Left lung (tissue), 10 donors: ENCODE measurements around the gene REC8. TPM values are rescaled to one million over a fixed set of nuclear protein-coding genes. Genes with fewer than 3 reads are reported as not detected.

Source experiments
- ATAC-seq: fragments of 200-7000 bp; cut with Tn5 transposase; one replicate; pipeline ENCODE4 v1.9.1; 2020; ENCODE audit warnings: moderate library complexity
- DNase-seq, 4 donors: peaks; one replicate each; pipeline ENCODE4 v3.0.0-alpha.2; 2013 to 2020
- H3K27ac ChIP-seq, 2 donors: fragments of 200-600 bp; sonication (generic) in 1 of 2; one replicate each; pipeline versions ENCODE4 v1.5.0 to v1.8.0; 2020 to 2021
- H3K27me3 ChIP-seq, 2 donors: fragments of 200-600 bp; sonication (generic) in 1 of 2; one replicate each; pipeline versions ENCODE4 v1.5.0 to v1.8.0; 2020 to 2021
- H3K36me3 ChIP-seq, 2 donors: fragments of 200-600 bp; sonication (generic) in 1 of 2; one replicate each; pipeline versions ENCODE4 v1.5.0 to v1.8.0; 2020 to 2021
- H3K4me1 ChIP-seq, 2 donors: fragments of 200-600 bp; one replicate each; pipeline ENCODE4 v1.8.0; 2021
- H3K4me3 ChIP-seq, 2 donors: fragments of 200-600 bp; sonication (generic) in 1 of 2; one replicate each; pipeline versions ENCODE4 v1.5.0 to v1.8.0; 2020 to 2021; ENCODE audit warnings: mild to moderate bottlenecking in 1 of 2
- H3K9me3 ChIP-seq, 2 donors: fragments of 200-600 bp; sonication (generic) in 1 of 2; one replicate each; pipeline versions ENCODE4 v1.5.0 to v1.8.0; 2020 to 2021
- CTCF ChIP-seq, 2 donors: fragments of 200-600 bp; sonication (generic) in 1 of 2; IDR thresholded peaks; one replicate each; pipeline versions ENCODE4 v1.5.0 to v1.8.0; 2021; ENCODE audit warnings: antibody characterized with exemption in 2 of 2
- intact Hi-C, 2 donors: fragments of 100-400 bp; cut with DNase I; formaldehyde crosslinking; loops; one replicate each; pipeline versions ENCODE4 v1.11.2 to v1.14.2; 2022
- microRNA-seq, 2 donors: library from miRNA; unstranded; fragments of <30 nt; microRNA quantifications; one replicate each; pipeline ENCODE4, GENCODE V29; 2019
- polyA plus RNA-seq, 6 donors: library from polyadenylated mRNA; unstranded; fragments of 120-200 nt; gene quantifications; one replicate each; pipeline ENCODE4 v1.2.1, GENCODE V29; 2013; ENCODE audit not compliant: insufficient read length in 6 of 6
- total RNA-seq, 2 donors: library from RNA; stranded (reverse); fragmentation: NEBNext Ultra II Directional; extraction: Animal tissue kit (Norgen Biotek cat#: 25700); gene quantifications; one replicate each; pipeline ENCODE4 v1.2.1, GENCODE V29; 2021
- donor health status: DM: no; HTN: yes; CAD: no.
- donor health status: DM: no; HTN: no; CAD: no.

The REC8 gene
- total and polyA plus RNA-seq, 8 donors, result 27.0 to 66.0 (median 42.0) TPM

GRCh38 chr14:24226473-24226872 is 54.6 kb downstream of the REC8 start:
- Histone ChIP-seq H3K27me3 (no peaks in the 10 kb centered on the region), H3K27ac (no peak overlapping the region), H3K36me3 (peaks cover 0 to 19% of the 10 kb centered on the region in 2 donors), H3K9me3 (no peaks in the 10 kb centered on the region), H3K4me3 (no peak overlapping the region), H3K4me1 (peaks cover 7 to 16% of the 10 kb centered on the region in 2 donors)
- DNase-seq (no peak), ATAC-seq (no peak)
- TF ChIP-seq CTCF (IDR thresholded peaks at IDR 0.05), result no peak
- intact Hi-C loops, result no loop called here

DNA sequence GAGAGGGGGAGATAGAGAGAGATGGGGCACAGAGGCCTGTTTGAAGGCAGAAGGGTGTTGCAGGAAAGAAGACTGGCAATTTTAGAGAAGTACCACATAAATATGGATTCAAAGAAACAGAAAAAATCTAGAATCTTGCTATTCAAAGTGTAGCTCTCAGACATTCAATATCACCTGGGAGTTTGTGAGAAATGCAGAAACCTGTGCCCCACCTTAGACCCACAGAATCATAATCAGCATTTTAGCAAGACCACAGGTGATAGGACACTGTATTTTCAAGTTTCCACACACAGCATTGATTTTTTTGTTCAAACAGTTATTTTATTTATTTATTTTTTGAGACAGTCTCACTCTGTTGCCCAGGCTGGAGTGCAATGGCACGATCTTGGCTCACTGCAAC is 57.0 kb downstream of the REC8 start:
- H3K9me3 ChIP-seq, result no peaks in the 10 kb centered on the region
- H3K4me1 ChIP-seq, result peaks cover 16 to 26% of the 10 kb centered on the region in 2 donors
- intact Hi-C loops, result no loop called here
- DNase-seq (no peak), ATAC-seq (no peak)
- H3K36me3 ChIP-seq, result peaks cover 0 to 19% of the 10 kb centered on the region in 2 donors
- TF ChIP-seq CTCF (IDR thresholded peaks at IDR 0.05), result no peak
- no peaks in the 10 kb centered on the region for H3K27me3 ChIP-seq
- no peak overlapping the region for H3K4me3 ChIP-seq
- H3K27ac ChIP-seq, result no peak overlapping the region

Small RNAs within 50 kb of the gene (microRNA-seq; reads per million reads assigned to microRNA genes)
- 0 to 0.27 reads per million in 2 donors for gene MIR7703

Other genes with a start within 250 kb of the REC8 start
Only the 30 nearest of the 32 such genes appear.
- 10 to 100 TPM; 13.8 to 24.9 TPM for gene DHRS4L2, start 183.2 kb upstream of the REC8 start, total RNA-seq
- gene DHRS4L2, start 183.2 kb upstream of the REC8 start, polyA plus RNA-seq, result 10 to 100 TPM; 26.1 to 32.8 (median 27.3) TPM
- 1 to 10 TPM; 1.0 to 2.3 TPM for gene CARMIL3, start 120.1 kb upstream of the REC8 start, total RNA-seq
- gene CARMIL3, start 120.1 kb upstream of the REC8 start, polyA plus RNA-seq, result 1 to 10 TPM; 1.1 to 2.3 (median 1.4) TPM
- not detected for gene CPNE6, start 100.5 kb upstream of the REC8 start, total RNA-seq
- gene CPNE6, start 100.5 kb upstream of the REC8 start, polyA plus RNA-seq, result under 1 TPM in 1 of 6 donors, not detected in 5; 0.12 TPM
- gene PCK2, start 77.8 kb upstream of the REC8 start, total RNA-seq, result 10 to 100 TPM; 36.5 to 61.3 TPM
- gene PCK2, start 77.8 kb upstream of the REC8 start, polyA plus RNA-seq, result 10 to 100 TPM; 12.9 to 18.9 (median 15.7) TPM
- gene DCAF11, start 57.3 kb upstream of the REC8 start, total RNA-seq, result 10 to 100 TPM; 56.4 to 65.1 TPM
- gene DCAF11, start 57.3 kb upstream of the REC8 start, polyA plus RNA-seq, result 10 to 100 TPM; 60.6 to 76.3 (median 67.6) TPM
- gene NRL, start 57.1 kb upstream of the REC8 start, total RNA-seq, result 1 to 10 TPM; 1.6 to 2.7 TPM
- gene NRL, start 57.1 kb upstream of the REC8 start, polyA plus RNA-seq, result 1 to 10 TPM in 5 of 6 donors, under 1 TPM in 1; 0.97 to 1.8 (median 1.4) TPM
- under 1 TPM; 0.68 to 0.76 TPM for gene FITM1, start 41.4 kb upstream of the REC8 start, total RNA-seq
- 1 to 10 TPM in 4 of 6 donors, under 1 TPM in 2; 0.77 to 1.5 (median 1.0) TPM for gene FITM1, start 41.4 kb upstream of the REC8 start, polyA plus RNA-seq
- 100 to 1,000 TPM; 190 to 203 TPM for gene PSME1, start 35.9 kb upstream of the REC8 start, total RNA-seq
- gene PSME1, start 35.9 kb upstream of the REC8 start, polyA plus RNA-seq, result 100 to 1,000 TPM; 189 to 236 (median 221) TPM
- gene EMC9, start 30.5 kb upstream of the REC8 start, total RNA-seq, result 10 to 100 TPM; 16.2 to 18.1 TPM
- 10 to 100 TPM; 13.5 to 24.3 (median 23.0) TPM for gene EMC9, start 30.5 kb upstream of the REC8 start, polyA plus RNA-seq
- gene PSME2, start 25.5 kb upstream of the REC8 start, total RNA-seq, result 100 to 1,000 TPM; 134 to 224 TPM
- gene PSME2, start 25.5 kb upstream of the REC8 start, polyA plus RNA-seq, result 100 to 1,000 TPM; 126 to 164 (median 159) TPM
- gene RNF31, start 24.6 kb upstream of the REC8 start, total RNA-seq, result 10 to 100 TPM; 49.3 to 61.5 TPM
- gene RNF31, start 24.6 kb upstream of the REC8 start, polyA plus RNA-seq, result 10 to 100 TPM; 42.4 to 69.9 (median 54.6) TPM
- 100 to 1,000 TPM in 1 of 2 donors, 10 to 100 TPM in 1; 95.6 to 131 TPM for gene IRF9, start 10.8 kb upstream of the REC8 start, total RNA-seq
- gene IRF9, start 10.8 kb upstream of the REC8 start, polyA plus RNA-seq, result 10 to 100 TPM; 53.4 to 69.9 (median 61.2) TPM
- 10 to 100 TPM; 25.0 to 62.4 TPM for gene IPO4, start 16.7 kb downstream of the REC8 start, total RNA-seq
- 10 to 100 TPM; 22.6 to 39.5 (median 29.0) TPM for gene IPO4, start 16.7 kb downstream of the REC8 start, polyA plus RNA-seq
- gene TM9SF1, start 23.4 kb downstream of the REC8 start, total RNA-seq, result 10 to 100 TPM; 64.9 to 72.5 TPM
- 10 to 100 TPM; 28.1 to 37.6 (median 32.4) TPM for gene TM9SF1, start 23.4 kb downstream of the REC8 start, polyA plus RNA-seq
- under 1 TPM; 0.37 to 0.55 TPM for gene TSSK4, start 33.6 kb downstream of the REC8 start, total RNA-seq
- 10 to 100 TPM in 5 of 6 donors, 1 to 10 TPM in 1; 9.6 to 16.1 (median 13.7) TPM for gene TSSK4, start 33.6 kb downstream of the REC8 start, polyA plus RNA-seq
- gene CHMP4A, start 41.4 kb downstream of the REC8 start, total RNA-seq, result 10 to 100 TPM; 35.0 to 46.7 TPM
- 10 to 100 TPM; 52.8 to 64.6 (median 58.8) TPM for gene CHMP4A, start 41.4 kb downstream of the REC8 start, polyA plus RNA-seq
- gene MDP1, start 44.0 kb downstream of the REC8 start, total RNA-seq, result 10 to 100 TPM; 12.4 to 13.8 TPM
- 10 to 100 TPM in 5 of 6 donors, 1 to 10 TPM in 1; 9.8 to 19.4 (median 11.7) TPM for gene MDP1, start 44.0 kb downstream of the REC8 start, polyA plus RNA-seq
- gene NEDD8, start 60.3 kb downstream of the REC8 start, total RNA-seq, result 100 to 1,000 TPM; 162 to 163 TPM
- gene NEDD8, start 60.3 kb downstream of the REC8 start, polyA plus RNA-seq, result 100 to 1,000 TPM; 185 to 219 (median 203) TPM
- gene GMPR2, start 60.8 kb downstream of the REC8 start, total RNA-seq, result 10 to 100 TPM; 63.6 to 69.6 TPM
- gene GMPR2, start 60.8 kb downstream of the REC8 start, polyA plus RNA-seq, result 100 to 1,000 TPM in 4 of 6 donors, 10 to 100 TPM in 2; 96.6 to 117 (median 114) TPM
- 100 to 1,000 TPM; 105 to 110 TPM for gene TINF2, start 70.5 kb downstream of the REC8 start, total RNA-seq
- 10 to 100 TPM; 52.2 to 67.0 (median 58.3) TPM for gene TINF2, start 70.5 kb downstream of the REC8 start, polyA plus RNA-seq
- 1 to 10 TPM; 7.6 to 9.6 TPM for gene TGM1, start 91.1 kb downstream of the REC8 start, total RNA-seq
- 1 to 10 TPM; 2.6 to 4.3 (median 3.2) TPM for gene TGM1, start 91.1 kb downstream of the REC8 start, polyA plus RNA-seq
- gene RABGGTA, start 99.5 kb downstream of the REC8 start, total RNA-seq, result 10 to 100 TPM; 49.3 to 53.3 TPM
- gene RABGGTA, start 99.5 kb downstream of the REC8 start, polyA plus RNA-seq, result 10 to 100 TPM; 20.2 to 28.7 (median 25.6) TPM
- 10 to 100 TPM; 24.9 to 50.2 TPM for gene DHRS1, start 127.7 kb downstream of the REC8 start, total RNA-seq
- gene DHRS1, start 127.7 kb downstream of the REC8 start, polyA plus RNA-seq, result 10 to 100 TPM; 37.7 to 55.5 (median 42.6) TPM
- 10 to 100 TPM; 22.4 to 24.8 TPM for gene NOP9, start 127.8 kb downstream of the REC8 start, total RNA-seq
- 10 to 100 TPM; 22.4 to 28.4 (median 26.0) TPM for gene NOP9, start 127.8 kb downstream of the REC8 start, polyA plus RNA-seq
- 10 to 100 TPM in 1 of 2 donors, 1 to 10 TPM in 1; 9.2 to 22.7 TPM for gene CIDEB, start 135.9 kb downstream of the REC8 start, total RNA-seq
- gene CIDEB, start 135.9 kb downstream of the REC8 start, polyA plus RNA-seq, result 10 to 100 TPM in 5 of 6 donors, 1 to 10 TPM in 1; 9.5 to 14.8 (median 13.9) TPM
- gene LTB4R2, start 138.1 kb downstream of the REC8 start, total RNA-seq, result 1 to 10 TPM; 4.5 to 6.3 TPM
- 1 to 10 TPM; 4.0 to 5.9 (median 5.6) TPM for gene LTB4R2, start 138.1 kb downstream of the REC8 start, polyA plus RNA-seq
- gene LTB4R, start 139.4 kb downstream of the REC8 start, total RNA-seq, result 10 to 100 TPM in 1 of 2 donors, 1 to 10 TPM in 1; 5.9 to 26.1 TPM
- 1 to 10 TPM; 5.3 to 7.7 (median 6.5) TPM for gene LTB4R, start 139.4 kb downstream of the REC8 start, polyA plus RNA-seq
- 10 to 100 TPM; 38.2 to 45.2 TPM for gene ADCY4, start 163.0 kb downstream of the REC8 start, total RNA-seq
- 10 to 100 TPM; 25.7 to 48.5 (median 32.2) TPM for gene ADCY4, start 163.0 kb downstream of the REC8 start, polyA plus RNA-seq
- 10 to 100 TPM; 16.1 to 26.3 TPM for gene RIPK3, start 167.9 kb downstream of the REC8 start, total RNA-seq
- gene RIPK3, start 167.9 kb downstream of the REC8 start, polyA plus RNA-seq, result 1 to 10 TPM; 2.4 to 3.8 (median 3.0) TPM
- 10 to 100 TPM; 39.4 to 64.2 TPM for gene NFATC4, start 196.1 kb downstream of the REC8 start, total RNA-seq
- 100 to 1,000 TPM in 1 of 6 donors, 10 to 100 TPM in 5; 72.2 to 102 (median 89.4) TPM for gene NFATC4, start 196.1 kb downstream of the REC8 start, polyA plus RNA-seq